Activated naive CD4-positive, alpha-beta T cell treated with anti-CD3 and anti-CD28 coated beads, Interleukin-2, amount 50 U/mL, for 72 hours (primary cell): ENCODE measurements around the gene ALKAL2. TPM values are rescaled to one million over a fixed set of nuclear protein-coding genes. Genes with fewer than 3 reads are reported as not detected.
A peak's percentile ranks its signal among the peaks of the same experiment; 100 is the strongest.

Experiments
- ATAC-seq, 2 donors: fragments of 150-1000 bp; cut with Tn5 transposase; 2 replicates each; pipeline ENCODE4 v1.10.0; 2021; ENCODE audit warnings: mild to moderate bottlenecking in 2 of 2, moderate library complexity in 2 of 2
- DNase-seq, 2 donors: peaks; one replicate each; pipeline ENCODE4 v3.0.0; 2021 to 2022; ENCODE audit warnings: low spot score in 2 of 2
- H3K27ac Mint-ChIP-seq, 2 donors: one replicate each; pipeline ENCODE4 v1.8.0; 2022; ENCODE audit warnings: mild to moderate bottlenecking in 2 of 2, mixed read lengths in 2 of 2
- H3K36me3 Mint-ChIP-seq, 2 donors: one replicate each; pipeline ENCODE4 v1.8.0; 2022; ENCODE audit warnings: mixed read lengths in 2 of 2
- H3K9me3 Mint-ChIP-seq, 2 donors: one replicate each; pipeline ENCODE4 v1.8.0; 2022; ENCODE audit warnings: mixed read lengths in 2 of 2
- total RNA-seq, 2 donors: library from RNA; stranded (reverse); gene quantifications; one replicate each; pipeline ENCODE4 v1.2.3, GENCODE V29; 2022

The ALKAL2 gene
- total RNA-seq, 2 donors from 2014 or later, result 0.95 TPM; not detected in 1

DNA sequence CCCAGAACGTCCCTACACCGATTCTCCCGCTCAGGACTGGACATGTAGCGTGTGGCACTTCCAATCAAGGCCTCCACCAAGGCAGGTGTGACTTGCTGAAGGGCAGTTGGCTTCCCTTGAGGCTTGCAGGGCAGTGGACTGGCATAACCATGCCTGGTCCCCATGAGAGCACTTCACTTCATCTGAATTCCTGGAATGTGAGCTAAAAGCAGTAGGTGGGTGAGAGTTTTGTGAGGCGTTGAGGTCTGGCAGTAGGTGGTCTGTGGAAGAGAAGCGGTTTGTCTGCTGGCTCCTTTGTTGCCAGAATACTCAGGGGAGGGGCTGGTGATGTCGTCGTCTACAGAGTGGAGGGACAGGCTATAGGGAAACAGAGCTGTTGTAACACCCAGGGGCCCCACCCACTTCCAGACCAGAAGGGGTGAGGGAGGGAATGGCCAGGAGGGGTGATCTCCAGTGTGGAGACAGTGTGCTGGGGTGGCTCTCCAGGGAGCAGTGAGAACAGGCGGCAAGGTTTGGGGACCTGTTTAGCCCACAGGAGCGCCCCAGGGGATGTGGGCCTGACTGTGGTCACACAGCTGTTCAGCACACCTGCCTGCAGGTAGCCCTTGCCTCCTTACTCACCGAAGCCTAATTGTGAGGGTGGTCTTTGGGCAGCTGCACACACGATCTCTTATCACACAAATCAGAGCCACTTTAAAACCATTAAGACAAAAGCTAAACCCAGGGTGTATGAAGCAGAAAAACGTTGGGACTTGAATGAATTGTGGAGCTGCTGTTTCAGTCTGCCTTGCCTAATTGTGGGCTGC lies 21.5 kb upstream of the ALKAL2 start:
- Mint-ChIP-seq H3K27ac (no peak overlapping the region), H3K36me3 (no peaks in the 10 kb centered on the region), H3K9me3 (no peaks in the 10 kb centered on the region)
- DNase-seq, result no peak
- no peak for ATAC-seq

- Mint-ChIP-seq H3K9me3 (no peaks in the 10 kb centered on the region), H3K36me3 (no peaks in the 10 kb centered on the region), H3K27ac (no peak overlapping the region)
- ATAC-seq (no peak), DNase-seq (no peak)
These were observed 17.5 kb upstream of the ALKAL2 start for GRCh38 chr2:305366-305765.

DNA sequence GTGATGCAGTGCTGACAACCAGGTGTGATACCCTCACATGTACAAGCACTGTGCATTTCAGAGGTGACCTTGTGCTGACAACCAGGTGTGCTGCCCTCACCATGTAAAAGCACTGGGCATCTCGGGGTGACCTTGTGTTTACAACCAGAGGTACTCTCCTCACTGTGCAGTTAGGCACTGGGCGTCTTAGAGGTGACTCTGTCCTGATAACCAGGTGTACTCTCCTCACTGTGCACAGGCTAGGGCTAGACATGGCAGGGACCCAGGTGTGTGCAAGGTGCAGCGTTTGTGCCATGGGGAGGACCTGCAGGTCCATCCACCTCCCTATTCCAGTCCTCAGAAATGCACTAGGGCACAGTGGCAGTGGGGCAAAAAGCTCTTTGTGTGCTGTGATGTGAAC lies 8.5 kb upstream of the ALKAL2 start:
- no peak overlapping the region for H3K27ac Mint-ChIP-seq
- H3K9me3 Mint-ChIP-seq, result no peaks in the 10 kb centered on the region

GRCh38 chr2:295090-295489 lies 7.2 kb upstream of the ALKAL2 start:
- H3K9me3 Mint-ChIP-seq, result no peaks in the 10 kb centered on the region
- DNase-seq, result no peak
- ATAC-seq, result no peak
- no peaks in the 10 kb centered on the region for H3K36me3 Mint-ChIP-seq
- no peak overlapping the region for H3K27ac Mint-ChIP-seq

More for the DNA sequence above, 8.5 kb upstream of the ALKAL2 start:
- ATAC-seq (no peak), DNase-seq (no peak)
- no peaks in the 10 kb centered on the region for H3K36me3 Mint-ChIP-seq

GRCh38 chr2:290090-290722 lies 2.3 kb upstream of the ALKAL2 start:
- peak in 1 of 2 donors; percentile 50 for DNase-seq
- Mint-ChIP-seq H3K9me3 (no peaks in the 10 kb centered on the region), H3K36me3 (peaks cover 0 to 9% of the 10 kb centered on the region in 2 donors)

GRCh38 chr2:289362-290089 lies 1.6 kb upstream of the ALKAL2 start:
- H3K27ac Mint-ChIP-seq, result no peak overlapping the region
- no peaks in the 10 kb centered on the region for H3K9me3 Mint-ChIP-seq
- H3K36me3 Mint-ChIP-seq, result peaks cover 0 to 9% of the 10 kb centered on the region in 2 donors
- ATAC-seq (peak; percentile 34 to 36), DNase-seq (peak in 1 of 2 donors; percentile 10)

More at GRCh38 chr2:290090-290722, 2.3 kb upstream of the ALKAL2 start:
- no peak overlapping the region for H3K27ac Mint-ChIP-seq
- ATAC-seq, result peak; percentile 64 to 65

DNA sequence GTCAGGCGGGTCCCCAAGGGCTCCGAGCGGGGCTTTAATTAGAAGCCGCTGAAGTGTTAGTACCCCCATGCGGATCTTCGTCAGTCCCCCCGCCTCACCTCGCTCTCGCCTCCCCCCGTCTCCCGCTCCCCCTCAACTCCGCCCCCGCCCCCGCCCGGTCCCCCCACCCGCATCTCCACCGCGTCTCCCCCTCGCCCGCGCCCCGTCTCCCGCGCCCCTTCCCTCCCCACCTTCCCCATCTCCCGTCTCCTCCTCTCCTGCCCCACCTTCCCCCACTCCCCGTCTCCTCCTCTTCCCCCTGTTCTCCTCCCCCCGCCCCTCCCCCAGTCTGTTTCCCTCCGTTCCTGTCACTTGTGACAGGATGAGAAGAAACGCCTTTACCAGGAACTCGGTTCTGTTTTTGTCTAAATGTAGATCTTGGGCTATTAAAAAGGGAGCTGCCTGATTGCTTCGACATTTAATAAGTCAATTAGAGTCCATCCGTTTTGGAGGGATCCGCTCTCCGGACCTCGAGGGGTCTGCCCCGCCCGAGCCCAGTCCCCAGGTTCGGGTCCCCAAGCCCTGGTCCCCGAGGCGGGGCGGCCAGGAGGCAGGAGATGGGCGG lies 969 bp upstream of the ALKAL2 start:
- ATAC-seq (no peak), DNase-seq (no peak)
- Mint-ChIP-seq H3K27ac (no peak overlapping the region), H3K36me3 (peaks cover 0 to 9% of the 10 kb centered on the region in 2 donors), H3K9me3 (no peaks in the 10 kb centered on the region)

- DNase-seq (peak in 1 of 2 donors; percentile 20), ATAC-seq (peak; percentile 29 to 61)
- Mint-ChIP-seq H3K9me3 (no peaks in the 10 kb centered on the region), H3K27ac (no peak overlapping the region), H3K36me3 (peaks cover 0 to 9% of the 10 kb centered on the region in 2 donors)
These were observed 413 bp downstream of the ALKAL2 start for GRCh38 chr2:287471-287885.

GRCh38 chr2:286774-287392 lies 1.0 kb downstream of the ALKAL2 start:
- DNase-seq, result no peak
- no peaks in the 10 kb centered on the region for H3K9me3 Mint-ChIP-seq
- H3K36me3 Mint-ChIP-seq, result peaks cover 0 to 9% of the 10 kb centered on the region in 2 donors
- ATAC-seq, result no peak
- H3K27ac Mint-ChIP-seq, result no peak overlapping the region

DNA sequence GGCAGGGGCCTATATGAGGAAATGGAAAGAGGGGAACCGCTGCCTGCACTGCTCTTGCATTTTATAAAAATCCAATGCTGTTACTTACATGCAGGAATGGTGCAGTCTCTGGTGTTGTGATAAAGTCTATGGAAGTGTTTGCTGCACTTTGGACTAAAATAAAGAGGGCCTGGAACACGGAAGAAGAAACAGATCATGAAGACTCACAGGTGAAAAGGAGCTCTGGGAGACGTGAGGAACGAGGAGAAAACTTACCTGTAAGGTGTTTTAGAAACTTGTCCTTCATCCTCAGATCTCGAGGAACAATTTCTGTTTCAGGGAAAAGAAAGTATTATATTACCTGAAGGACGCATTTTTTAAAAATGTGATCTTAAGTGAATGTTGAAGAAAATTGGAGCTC lies 1.9 kb downstream of the ALKAL2 start:
- Mint-ChIP-seq H3K9me3 (no peaks in the 10 kb centered on the region), H3K36me3 (peaks cover 0 to 9% of the 10 kb centered on the region in 2 donors), H3K27ac (no peak overlapping the region)
- ATAC-seq (no peak), DNase-seq (no peak)

DNA sequence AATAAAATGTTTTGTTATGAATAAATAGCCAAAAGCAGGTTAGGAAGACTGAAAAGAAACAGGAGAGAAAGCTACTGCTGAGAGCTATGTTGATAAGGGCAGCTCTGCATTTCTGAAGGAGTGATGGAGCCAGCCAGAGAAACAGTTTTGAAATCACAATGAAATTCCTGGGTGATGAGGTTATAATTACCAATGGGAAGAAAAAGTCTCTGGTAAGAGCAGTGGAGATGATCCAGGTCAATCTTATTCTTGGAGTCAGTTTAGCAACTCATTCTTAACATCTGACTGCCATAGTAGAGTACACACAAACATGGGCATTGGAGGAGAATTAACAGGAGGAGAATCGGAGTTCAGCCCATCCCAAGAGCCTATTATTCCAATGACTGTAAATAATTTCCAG lies 2.4 kb downstream of the ALKAL2 start:
- Mint-ChIP-seq H3K9me3 (no peaks in the 10 kb centered on the region), H3K27ac (no peak overlapping the region), H3K36me3 (peaks cover 0 to 9% of the 10 kb centered on the region in 2 donors)
- ATAC-seq (no peak), DNase-seq (no peak)

DNA sequence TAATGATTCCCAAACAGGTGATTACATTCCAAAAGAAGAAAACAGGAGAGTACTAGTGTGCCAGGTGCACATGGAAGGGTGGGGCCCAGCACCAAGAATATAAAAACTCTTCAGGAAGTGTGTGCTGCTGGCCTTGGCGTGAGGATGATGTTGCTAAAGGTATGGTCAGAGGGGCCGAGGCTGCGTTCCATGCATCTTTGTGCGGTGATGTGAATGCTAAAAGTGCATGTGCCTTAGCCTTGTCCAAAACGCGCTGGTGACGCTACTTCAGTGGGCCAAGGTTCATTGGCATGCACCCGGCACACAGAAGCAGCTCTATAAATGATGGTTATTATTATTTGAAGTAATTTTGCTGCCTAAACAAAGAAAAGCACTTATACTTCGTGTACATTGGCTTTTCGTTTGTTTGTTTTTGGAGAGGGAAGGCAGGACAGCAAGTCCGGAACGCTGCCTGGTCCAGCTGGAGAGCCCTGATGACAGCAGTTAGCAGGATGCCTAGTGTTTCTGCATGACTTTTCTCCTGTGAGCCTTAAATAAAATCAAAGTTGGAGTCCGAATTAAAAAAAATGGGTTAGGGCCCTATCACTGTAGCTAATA lies 2.9 kb downstream of the ALKAL2 start:
- peaks cover 0 to 9% of the 10 kb centered on the region in 2 donors for H3K36me3 Mint-ChIP-seq

DNA sequence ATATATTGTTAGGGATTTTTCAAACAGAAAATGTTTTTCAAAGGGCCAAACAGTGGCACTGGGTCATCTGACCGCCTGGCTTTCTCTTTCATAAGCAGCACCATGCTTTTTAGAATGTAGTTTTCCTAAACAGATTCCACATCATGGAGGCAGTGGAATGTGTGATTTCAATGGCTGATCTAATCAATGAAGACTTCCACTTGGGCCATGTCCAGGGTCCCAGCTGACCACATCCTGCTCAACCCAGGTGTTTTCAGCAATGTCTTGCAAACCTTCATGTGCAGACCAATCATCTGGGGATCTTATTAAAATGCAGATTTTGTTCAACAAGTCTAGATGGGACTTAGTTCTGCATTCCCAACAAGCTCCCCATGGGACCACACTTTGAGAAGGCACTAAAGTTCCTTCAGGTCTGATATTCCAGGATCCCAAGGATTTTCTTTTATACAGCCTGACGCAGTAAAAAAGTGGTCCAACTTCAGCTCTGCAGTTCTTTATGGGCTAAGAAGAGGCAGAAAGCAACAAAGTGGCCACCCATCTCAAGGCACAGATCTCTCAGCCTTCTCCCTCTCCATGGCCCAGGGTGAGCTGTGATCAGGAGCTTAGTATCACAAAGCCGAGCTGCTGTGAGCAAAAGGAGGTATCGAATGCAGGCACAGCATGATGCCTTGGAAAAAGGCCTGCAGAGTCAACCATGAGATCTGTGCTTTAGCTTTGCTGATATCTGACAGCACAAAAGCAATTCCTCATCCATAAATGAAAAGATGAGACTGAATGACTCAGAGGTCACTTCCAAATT lies 3.7 kb downstream of the ALKAL2 start:
- DNase-seq, result no peak
- Mint-ChIP-seq H3K9me3 (no peaks in the 10 kb centered on the region), H3K36me3 (peaks cover 0 to 9% of the 10 kb centered on the region in 2 donors), H3K27ac (no peak overlapping the region)
- no peak for ATAC-seq

More for the DNA sequence above, 2.9 kb downstream of the ALKAL2 start:
- no peaks in the 10 kb centered on the region for H3K9me3 Mint-ChIP-seq
- DNase-seq (no peak), ATAC-seq (no peak)
- no peak overlapping the region for H3K27ac Mint-ChIP-seq

- Mint-ChIP-seq H3K36me3 (peaks cover under 1 to 9% of the 10 kb centered on the region in 2 donors), H3K27ac (no peak overlapping the region), H3K9me3 (no peaks in the 10 kb centered on the region)
- ATAC-seq (no peak), DNase-seq (no peak)
These were observed 5.3 kb downstream of the ALKAL2 start for GRCh38 chr2:282371-283263.
